Endothelial cell of umbilical vein (primary cell): ENCODE data around the gene ADIG.

Experiments
- EZH2 ChIP-seq: IDR thresholded peaks from 2 replicates; pipeline ENCODE4 v1.6.1; 2012; ENCODE audit warnings: borderline replicate concordance, low read depth, mild to moderate bottlenecking, moderate library complexity, low read length, inconsistent platforms; ENCODE audit not compliant: severe bottlenecking
- GATA2 ChIP-seq: IDR thresholded peaks from 2 replicates; pipeline ENCODE4 v1.7.0; 2011; ENCODE audit warnings: low read depth, mild to moderate bottlenecking, moderate library complexity, mixed read lengths, low read length; ENCODE audit not compliant: insufficient read length, insufficient read depth
- JUN ChIP-seq: IDR thresholded peaks from 2 replicates; pipeline ENCODE4 v1.6.1; 2011; ENCODE audit warnings: borderline replicate concordance, low read depth; ENCODE audit not compliant: insufficient read length, insufficient read depth
- MYC ChIP-seq: IDR thresholded peaks from one replicate; pipeline ENCODE4 v1.6.1; 2011; ENCODE audit warnings: mild to moderate bottlenecking, low read depth, low read length
- POLR2A ChIP-seq: IDR thresholded peaks from 2 replicates; pipeline ENCODE4 v1.6.1; 2012; ENCODE audit warnings: low read depth, mild to moderate bottlenecking, control low read depth, low read length
- POLR2AphosphoS5 ChIP-seq: IDR thresholded peaks from 2 replicates; pipeline ENCODE4 v1.6.1; 2012; ENCODE audit warnings: low read depth, mild to moderate bottlenecking, control low read depth, low read length, moderate library complexity; ENCODE audit not compliant: insufficient read depth
- TF ChIP-seq, protein P1 (sequence below), 2 donors: IDR thresholded peaks; 1 replicate in 1 of 2; 2 replicates in 1 of 2; pipeline ENCODE4 v1.5.1; 2011; ENCODE audit warnings: low read length in 2 of 2, mild to moderate bottlenecking in 2 of 2, moderate library complexity in 2 of 2, control low read depth in 1 of 2, inconsistent platforms in 1 of 2, low read depth in 1 of 2; ENCODE audit not compliant: insufficient read depth in 1 of 2; ENCODE audit errors: extremely low read depth in 1 of 2
- TF ChIP-seq, protein P2 (sequence below): IDR thresholded peaks from 2 replicates; pipeline ENCODE4 v1.6.1; 2011; ENCODE audit not compliant: insufficient read depth, insufficient read length

DNA sequence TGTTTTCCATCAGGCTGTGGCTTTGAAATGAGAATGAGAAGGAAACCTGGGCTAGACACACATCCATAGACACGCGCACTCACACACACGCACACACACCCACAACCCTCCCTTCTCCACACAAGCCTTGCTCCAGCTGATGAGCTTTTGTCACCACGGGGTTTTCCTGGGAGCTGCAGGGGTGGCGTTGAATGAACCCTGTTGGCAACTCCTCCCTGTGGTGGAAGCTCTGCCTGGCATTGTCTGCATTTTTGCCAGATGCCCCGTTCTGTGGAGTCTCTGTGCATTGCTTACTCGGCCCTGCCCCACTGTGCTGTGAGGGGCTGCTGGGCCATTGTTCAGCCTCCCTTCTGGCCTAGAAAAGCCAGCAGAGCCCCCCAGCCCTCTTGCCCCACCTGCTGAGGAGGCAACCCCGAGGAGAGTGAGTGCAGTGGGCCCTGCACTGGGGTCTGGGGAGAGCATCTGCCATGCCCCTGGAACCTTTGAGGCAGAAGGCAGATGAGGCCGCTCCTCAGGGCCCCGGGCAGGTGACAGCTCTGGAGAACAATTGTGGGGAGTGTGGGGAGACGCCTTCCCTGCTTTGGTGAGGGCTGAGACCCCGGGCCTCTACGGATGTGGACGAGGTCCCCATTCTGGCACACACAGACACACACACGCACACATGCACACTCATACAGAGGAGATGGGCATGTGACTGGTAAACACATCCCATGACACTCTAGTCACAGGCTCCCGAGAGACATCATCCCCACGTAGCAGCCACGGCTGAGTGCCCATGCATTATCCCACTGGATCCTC is 9.9 kb downstream of the ADIG start:
- TF ChIP-seq, protein P1, sequence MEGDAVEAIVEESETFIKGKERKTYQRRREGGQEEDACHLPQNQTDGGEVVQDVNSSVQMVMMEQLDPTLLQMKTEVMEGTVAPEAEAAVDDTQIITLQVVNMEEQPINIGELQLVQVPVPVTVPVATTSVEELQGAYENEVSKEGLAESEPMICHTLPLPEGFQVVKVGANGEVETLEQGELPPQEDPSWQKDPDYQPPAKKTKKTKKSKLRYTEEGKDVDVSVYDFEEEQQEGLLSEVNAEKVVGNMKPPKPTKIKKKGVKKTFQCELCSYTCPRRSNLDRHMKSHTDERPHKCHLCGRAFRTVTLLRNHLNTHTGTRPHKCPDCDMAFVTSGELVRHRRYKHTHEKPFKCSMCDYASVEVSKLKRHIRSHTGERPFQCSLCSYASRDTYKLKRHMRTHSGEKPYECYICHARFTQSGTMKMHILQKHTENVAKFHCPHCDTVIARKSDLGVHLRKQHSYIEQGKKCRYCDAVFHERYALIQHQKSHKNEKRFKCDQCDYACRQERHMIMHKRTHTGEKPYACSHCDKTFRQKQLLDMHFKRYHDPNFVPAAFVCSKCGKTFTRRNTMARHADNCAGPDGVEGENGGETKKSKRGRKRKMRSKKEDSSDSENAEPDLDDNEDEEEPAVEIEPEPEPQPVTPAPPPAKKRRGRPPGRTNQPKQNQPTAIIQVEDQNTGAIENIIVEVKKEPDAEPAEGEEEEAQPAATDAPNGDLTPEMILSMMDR (IDR thresholded peaks at IDR 0.05; ENCODE audit: extremely low read depth in 1 of 2, insufficient read depth in 1 of 2, low read depth in 1 of 2, low read length in 2 of 2): no peak
- TF ChIP-seq POLR2A: no peak
- TF ChIP-seq, protein P2, sequence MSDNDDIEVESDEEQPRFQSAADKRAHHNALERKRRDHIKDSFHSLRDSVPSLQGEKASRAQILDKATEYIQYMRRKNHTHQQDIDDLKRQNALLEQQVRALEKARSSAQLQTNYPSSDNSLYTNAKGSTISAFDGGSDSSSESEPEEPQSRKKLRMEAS: no peak
- no peak for TF ChIP-seq POLR2AphosphoS5
- no peak for TF ChIP-seq EZH2
- no peak for TF ChIP-seq MYC
- no peak for TF ChIP-seq JUN
- no peak for TF ChIP-seq GATA2
